HG03558 (cell line): ENCODE measurements around the gene ZHX3.
"Not testable (repeated sequence)": the region's sequence is repeated elsewhere in the genome, so short reads cannot be mapped to it uniquely, and the experiment has no call there.

Source experiments
- ATAC-seq: cut with Tn5 transposase; IDR thresholded peaks from one replicate; pipeline ENCODE4 v1.9.1; 2021; ENCODE audit warnings: moderate number of reproducible peaks; ENCODE audit not compliant: unreplicated experiment; ENCODE audit errors: extremely low read depth

ZHX3 gene

DNA sequence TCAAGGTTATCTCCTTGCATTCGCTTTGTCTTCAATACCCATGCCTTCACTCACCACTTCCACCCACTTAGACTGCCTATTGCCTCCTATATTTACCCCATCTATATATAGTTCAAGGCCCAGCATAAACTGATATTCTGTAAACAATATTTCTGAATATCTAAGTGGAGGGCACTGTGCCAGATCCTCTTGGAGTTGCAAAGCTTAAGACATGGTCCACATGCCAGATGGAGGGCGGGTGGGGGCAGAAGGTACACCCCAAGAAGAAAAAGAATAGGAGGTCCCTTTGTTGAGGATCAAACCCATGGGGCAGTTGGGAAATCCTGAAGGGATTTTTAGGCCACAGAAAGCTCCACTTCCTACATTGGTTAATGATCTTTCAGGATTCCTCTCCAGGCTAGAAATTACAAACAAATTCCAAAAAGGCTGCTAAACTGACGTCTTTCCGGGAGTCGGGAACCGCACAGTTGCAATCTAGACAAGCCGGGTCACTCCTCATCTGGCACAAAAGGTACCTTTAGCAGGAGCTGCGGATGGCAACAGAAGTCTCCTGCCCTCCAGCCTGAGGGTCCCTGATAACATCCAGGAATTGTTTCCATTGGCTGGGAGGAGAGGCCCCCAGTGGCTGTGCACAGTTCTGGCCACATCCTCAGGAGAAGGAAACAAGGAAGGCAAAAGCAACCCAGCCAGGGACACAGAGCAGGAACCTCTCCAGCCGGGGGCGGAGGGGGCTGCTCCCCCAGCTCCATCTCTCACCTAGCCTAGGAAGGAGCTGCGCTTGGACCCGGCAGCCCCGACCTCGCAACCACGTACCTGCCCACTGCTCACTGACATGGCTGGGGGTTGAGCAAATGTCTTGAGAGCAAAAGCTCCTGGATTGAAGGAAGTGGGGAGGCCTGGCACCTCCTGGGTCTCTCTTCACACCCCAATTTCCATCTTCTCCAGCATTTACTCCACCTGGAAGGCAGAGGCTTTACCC lies 17.2 kb upstream of the ZHX3 start:
- no peak for ATAC-seq

DNA sequence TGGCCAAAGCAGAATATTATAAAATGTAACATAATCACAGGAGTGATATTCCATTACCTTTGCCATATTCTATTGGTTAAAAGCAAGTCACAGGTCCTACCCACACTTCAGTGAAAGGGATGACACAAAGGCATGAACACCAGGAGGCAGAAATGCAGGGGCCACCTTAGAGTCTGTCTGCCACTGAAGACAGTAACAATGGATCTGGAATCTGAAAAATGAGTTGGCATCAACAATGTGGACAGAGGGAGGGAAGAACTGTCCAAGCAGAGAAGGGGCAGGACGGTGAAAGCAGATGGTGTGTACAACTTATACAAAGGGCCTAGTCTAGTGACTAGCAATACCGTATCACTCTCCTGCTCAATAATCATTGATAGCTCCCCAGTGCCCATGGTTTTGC lies 16.5 kb upstream of the ZHX3 start:
- no peak for ATAC-seq

DNA sequence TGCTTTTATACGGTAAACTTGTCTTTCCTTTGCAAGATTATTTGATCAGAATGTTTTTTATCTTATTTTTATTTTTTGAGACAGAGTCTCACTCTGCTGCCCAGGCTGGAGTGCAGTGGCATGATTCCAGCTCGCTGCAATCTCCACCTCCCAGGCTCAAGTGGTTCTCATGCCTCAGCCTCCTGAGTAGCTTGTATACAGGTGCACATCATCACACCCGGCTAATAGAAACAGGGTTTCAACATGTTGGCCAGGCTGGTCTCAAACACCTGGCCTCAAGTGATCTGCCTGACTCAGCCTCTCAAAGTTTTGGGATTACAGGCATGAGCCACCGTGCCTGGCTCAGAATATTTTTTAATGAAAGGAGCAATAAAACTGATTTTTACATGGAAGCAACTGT lies 14.2 kb upstream of the ZHX3 start:
- ATAC-seq: no peak

GRCh38 chr20:41330941-41331340 lies 13.4 kb upstream of the ZHX3 start:
- no peak for ATAC-seq

DNA sequence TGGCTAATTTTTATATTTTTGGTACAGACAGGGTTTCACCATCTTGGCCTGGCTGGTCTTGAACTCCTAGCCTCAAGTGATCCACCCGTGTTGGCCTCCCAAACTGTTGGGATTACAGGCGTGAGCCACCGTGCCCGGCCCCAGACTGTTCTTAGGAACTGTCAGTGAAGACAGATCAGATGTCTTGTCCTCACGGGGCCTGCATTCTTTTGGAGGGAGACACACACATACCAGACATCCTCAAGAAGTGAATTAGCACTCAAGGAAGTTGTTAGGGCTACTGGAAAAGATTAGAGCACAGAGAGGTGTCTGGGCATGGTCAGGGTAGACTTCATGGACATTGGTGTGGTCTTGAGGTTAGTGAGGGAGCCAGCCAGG lies 12.8 kb upstream of the ZHX3 start:
- ATAC-seq: no peak

GRCh38 chr20:41329435-41330342 lies 12.2 kb upstream of the ZHX3 start:
- ATAC-seq: peak; percentile 59

GRCh38 chr20:41327178-41327577 lies 9.6 kb upstream of the ZHX3 start:
- ATAC-seq: no peak

- no peak for ATAC-seq
Measured at GRCh38 chr20:41320976-41321375, 3.4 kb upstream of the ZHX3 start.

DNA sequence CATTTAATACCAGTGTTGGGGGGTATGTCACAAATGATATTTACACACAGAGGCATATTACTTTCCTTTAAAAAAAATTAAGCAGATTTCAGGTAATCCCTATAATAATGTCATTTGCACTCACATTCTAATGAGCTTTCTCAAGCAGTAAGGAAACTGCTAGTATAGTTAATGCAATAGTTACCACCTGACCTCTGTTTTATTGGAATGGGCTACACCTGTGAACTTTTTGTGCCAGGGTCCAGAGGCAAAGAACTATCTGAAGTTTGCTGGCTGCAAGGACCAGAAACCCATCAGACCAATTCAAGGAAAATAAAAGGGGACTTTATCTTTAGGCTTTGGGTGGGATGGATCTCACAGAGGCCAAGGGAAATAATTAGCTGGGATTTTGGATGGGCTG lies 2.9 kb upstream of the ZHX3 start:
- no peak for ATAC-seq

DNA sequence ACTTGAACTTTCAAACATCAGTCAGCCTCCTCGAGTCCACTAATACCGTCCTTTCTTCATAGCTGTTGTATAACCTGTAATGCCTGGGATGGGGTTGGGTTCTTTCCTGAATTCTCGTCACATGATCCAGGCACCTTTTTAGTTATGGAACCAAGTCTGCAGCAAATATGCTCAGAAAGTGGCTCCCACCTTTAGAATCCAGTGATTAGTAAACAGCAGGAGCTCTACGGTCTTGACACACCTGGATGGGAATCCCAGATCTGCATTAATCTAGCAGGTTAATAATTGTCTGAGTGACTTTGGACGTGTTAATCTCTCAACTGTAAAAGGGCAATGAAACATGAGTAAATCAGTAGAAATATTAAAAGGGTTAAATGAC lies 729 bp upstream of the ZHX3 start:
- no peak for ATAC-seq

DNA sequence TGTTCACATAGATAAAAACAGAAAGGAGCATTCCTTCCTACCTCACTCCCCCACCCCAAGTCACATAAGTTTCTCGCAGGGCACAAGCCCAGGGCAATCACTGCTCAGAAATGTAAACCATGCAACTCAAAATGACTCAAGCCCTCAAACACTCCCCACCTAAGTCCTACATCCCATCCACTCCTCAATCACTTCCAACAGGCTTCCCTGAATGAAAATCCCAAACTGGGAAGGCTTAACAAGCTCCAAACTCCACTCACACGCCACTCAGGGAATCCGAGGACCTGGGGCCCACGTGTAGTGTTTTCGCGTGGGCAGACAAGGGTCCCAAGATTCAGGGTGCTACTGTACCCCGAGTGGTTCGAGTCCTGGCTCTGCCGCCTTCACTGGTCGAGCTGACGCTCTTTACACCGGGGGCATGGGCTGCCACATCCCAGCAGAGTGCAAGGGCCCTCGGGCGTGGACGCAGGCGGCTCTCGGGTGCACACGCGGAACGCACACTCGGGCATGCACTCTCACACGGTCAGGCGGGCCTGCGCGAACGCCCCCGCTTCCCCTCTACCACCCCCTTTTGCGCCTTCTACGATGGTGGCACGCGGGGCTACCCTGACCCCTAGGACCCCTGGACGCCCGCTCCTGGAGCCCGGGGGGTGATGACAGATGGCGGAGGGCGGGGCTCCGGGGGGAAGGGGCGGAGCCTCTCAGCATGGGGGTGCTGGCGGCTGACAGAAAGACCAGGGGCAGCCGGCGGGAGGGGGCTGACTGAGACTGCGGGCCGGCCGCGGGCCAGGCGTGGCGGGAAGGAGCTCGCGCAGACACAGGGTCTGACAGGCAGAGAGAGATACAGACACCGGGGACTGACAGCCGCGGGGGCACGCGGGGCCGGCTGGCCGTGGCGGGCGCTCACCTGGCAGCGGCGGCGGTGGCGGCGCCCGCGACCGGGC lies 657 bp downstream of the ZHX3 start:
- ATAC-seq: peak; percentile 19

- no peak for ATAC-seq
Measured at GRCh38 chr20:41316051-41316450, 1.5 kb downstream of the ZHX3 start.

DNA sequence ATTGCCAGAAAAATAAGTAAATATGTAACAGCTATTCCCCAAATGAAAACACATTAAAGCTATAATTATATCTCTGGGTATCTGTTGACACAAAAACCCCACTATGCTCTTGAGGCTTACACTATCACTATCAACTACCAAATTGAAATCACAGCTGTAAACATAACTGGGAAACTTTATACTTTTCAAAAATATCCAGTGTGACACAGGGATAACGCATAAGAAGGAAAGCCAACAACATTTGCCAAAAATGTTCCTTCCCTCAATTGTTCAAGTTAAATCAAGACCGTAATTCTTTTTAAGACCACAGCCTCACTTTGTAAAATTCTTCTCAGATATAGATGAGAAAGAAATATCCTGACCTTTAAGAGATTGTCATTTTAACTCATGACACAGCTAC lies 3.1 kb downstream of the ZHX3 start:
- no peak for ATAC-seq

GRCh38 chr20:41312009-41312408 lies 5.5 kb downstream of the ZHX3 start:
- ATAC-seq: not testable (repeated sequence)

DNA sequence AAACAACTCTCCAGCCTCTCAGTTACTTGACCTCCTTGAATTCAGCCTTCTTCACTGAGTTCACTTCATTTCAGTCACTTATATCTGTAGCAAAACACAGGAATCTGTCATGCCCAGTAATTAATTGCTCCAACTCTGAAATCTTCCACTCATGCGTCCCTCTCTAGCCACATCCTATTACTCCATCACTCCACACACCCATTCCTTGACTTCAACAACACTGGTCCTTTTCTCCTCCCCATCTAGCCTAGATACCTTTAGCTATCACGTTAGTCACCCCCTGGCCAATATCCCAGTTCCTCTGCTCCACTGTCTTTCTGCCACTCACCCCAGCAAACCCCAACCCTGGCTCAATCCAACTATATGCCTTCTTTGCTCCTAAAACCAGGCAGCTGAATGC lies 7.7 kb downstream of the ZHX3 start:
- no peak for ATAC-seq

GRCh38 chr20:41308726-41309413 lies 8.7 kb downstream of the ZHX3 start:
- no peak for ATAC-seq

GRCh38 chr20:41308290-41308711 lies 9.2 kb downstream of the ZHX3 start:
- ATAC-seq: no peak

GRCh38 chr20:41307021-41307420 lies 10.5 kb downstream of the ZHX3 start:
- ATAC-seq: no peak

GRCh38 chr20:41306061-41306727 lies 11.3 kb downstream of the ZHX3 start:
- peak; percentile 83 for ATAC-seq
